ENCODE data around the gene CCL14. TPM values are rescaled to one million over a fixed set of nuclear protein-coding genes. Genes with fewer than 3 reads are reported as not detected.

CCL14 gene
- total and polyA plus RNA-seq, 2 of the 13 experiments (the other 11 are each of a cell fraction or from before 2014, with no cell fraction given), result 1.1 to 1.7 TPM

DNA sequence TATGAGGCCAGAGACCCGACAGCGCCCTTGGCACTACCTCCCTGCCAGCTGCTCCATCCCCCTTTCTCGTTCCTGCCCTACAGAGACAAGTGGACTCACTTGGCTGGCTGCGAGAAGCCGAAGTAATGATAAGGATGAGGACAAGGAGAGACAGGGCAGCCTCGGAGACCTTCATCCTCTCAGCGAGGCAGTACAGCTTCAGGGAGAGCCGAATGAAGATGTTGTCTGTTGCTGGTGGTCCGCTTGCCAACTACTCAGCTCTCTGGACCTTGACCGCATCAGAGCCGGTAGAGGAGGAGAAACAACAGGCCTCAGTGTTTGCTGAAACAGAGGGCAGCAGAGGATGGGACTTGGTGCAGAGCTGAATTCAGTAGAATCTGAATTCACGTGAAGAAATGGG lies 5.3 kb downstream of the CCL14 start, which contains the start of gene CCL16 (continued):
- TF ChIP-seq ARNT2 (CRISPR knock-in tag; IDR thresholded peaks at IDR 0.05; ENCODE audit: low read depth) (no peak), HNF4G (IDR thresholded peaks at IDR 0.05; ENCODE audit: borderline replicate concordance, low read depth, low read length) (peak; percentile 76), HNF4G (CRISPR knock-in tag; IDR thresholded peaks at IDR 0.05; ENCODE audit: borderline replicate concordance, low read depth) (no peak; the same call in 1 of the 2 replicates), ZFY (CRISPR knock-in tag; IDR thresholded peaks at IDR 0.05) (peak; percentile 48), NCOA2 (CRISPR knock-in tag; IDR thresholded peaks at IDR 0.05) (0 out of 2 replicates have a peak, but pooled peaks have one; percentile 10), ZNF598 (CRISPR knock-in tag; IDR thresholded peaks at IDR 0.05; ENCODE audit: borderline replicate concordance) (0 out of 2 replicates have a peak, but pooled peaks have one; percentile 55), ZBTB7B (CRISPR knock-in tag; IDR thresholded peaks at IDR 0.05) (peak; percentile 76), NR2F6 (IDR thresholded peaks at IDR 0.05) (no peak), NR2F6 (CRISPR knock-in tag; IDR thresholded peaks at IDR 0.05) (peak; percentile 46; the same call in 1 of the 2 replicates), SRY (CRISPR knock-in tag; IDR thresholded peaks at IDR 0.05) (0 out of 2 replicates have a peak, but pooled peaks have one; percentile 36), NR2F1 (CRISPR knock-in tag; IDR thresholded peaks at IDR 0.05) (0 out of 4 replicates have a peak, but pooled peaks of 1 of the 2 experiments have one; percentile 18), CEBPB (IDR thresholded peaks at IDR 0.05; ENCODE audit: borderline replicate concordance, low read depth, low read length) (no peak), GATAD2A (CRISPR knock-in tag; IDR thresholded peaks at IDR 0.05) (no peak), FLYWCH1 (CRISPR knock-in tag; IDR thresholded peaks at IDR 0.05) (no peak), ZBTB38 (CRISPR knock-in tag; IDR thresholded peaks at IDR 0.05) (peak; percentile 58; the same call in 1 of the 2 replicates), EP300 (IDR thresholded peaks at IDR 0.05; ENCODE audit: low read depth in 2 of 2, low read length in 2 of 2) (0 out of 4 replicates have a peak, but pooled peaks of 1 of the 2 experiments have one; percentile 48), EP300 (CRISPR knock-in tag; IDR thresholded peaks at IDR 0.05; ENCODE audit: borderline replicate concordance) (no peak), SOX13 (IDR thresholded peaks at IDR 0.05) (no peak), SOX13 (CRISPR knock-in tag; conservative IDR thresholded peaks at IDR 0.05 in 1 of 2, IDR thresholded peaks at IDR 0.05 in 1 of 2) (peak in 1 of 2 experiments; percentile 34; a peak in 1 of 4 replicates)
- TF ChIP-seq, protein P1, sequence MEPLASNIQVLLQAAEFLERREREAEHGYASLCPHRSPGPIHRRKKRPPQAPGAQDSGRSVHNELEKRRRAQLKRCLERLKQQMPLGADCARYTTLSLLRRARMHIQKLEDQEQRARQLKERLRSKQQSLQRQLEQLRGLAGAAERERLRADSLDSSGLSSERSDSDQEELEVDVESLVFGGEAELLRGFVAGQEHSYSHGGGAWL (CRISPR knock-in tag; IDR thresholded peaks at IDR 0.05), result 0 out of 2 replicates have a peak, but pooled peaks have one; percentile 3
- TF ChIP-seq, protein P2, sequence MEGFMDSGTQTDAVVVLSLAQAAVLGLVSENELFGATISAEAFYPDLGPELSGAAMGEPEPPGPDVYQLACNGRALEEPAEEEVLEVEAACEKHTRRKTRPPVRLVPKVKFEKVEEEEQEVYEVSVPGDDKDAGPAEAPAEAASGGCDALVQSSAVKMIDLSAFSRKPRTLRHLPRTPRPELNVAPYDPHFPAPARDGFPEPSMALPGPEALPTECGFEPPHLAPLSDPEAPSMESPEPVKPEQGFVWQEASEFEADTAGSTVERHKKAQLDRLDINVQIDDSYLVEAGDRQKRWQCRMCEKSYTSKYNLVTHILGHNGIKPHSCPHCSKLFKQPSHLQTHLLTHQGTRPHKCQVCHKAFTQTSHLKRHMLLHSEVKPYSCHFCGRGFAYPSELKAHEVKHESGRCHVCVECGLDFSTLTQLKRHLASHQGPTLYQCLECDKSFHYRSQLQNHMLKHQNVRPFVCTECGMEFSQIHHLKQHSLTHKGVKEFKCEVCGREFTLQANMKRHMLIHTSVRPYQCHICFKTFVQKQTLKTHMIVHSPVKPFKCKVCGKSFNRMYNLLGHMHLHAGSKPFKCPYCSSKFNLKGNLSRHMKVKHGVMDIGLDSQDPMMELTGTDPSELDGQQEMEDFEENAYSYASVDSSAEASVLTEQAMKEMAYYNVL (CRISPR knock-in tag; IDR thresholded peaks at IDR 0.05; ENCODE audit: borderline replicate concordance), result 0 out of 2 replicates have a peak, but pooled peaks have one; percentile 14
- TF ChIP-seq, protein P3, sequence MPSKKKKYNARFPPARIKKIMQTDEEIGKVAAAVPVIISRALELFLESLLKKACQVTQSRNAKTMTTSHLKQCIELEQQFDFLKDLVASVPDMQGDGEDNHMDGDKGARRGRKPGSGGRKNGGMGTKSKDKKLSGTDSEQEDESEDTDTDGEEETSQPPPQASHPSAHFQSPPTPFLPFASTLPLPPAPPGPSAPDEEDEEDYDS (CRISPR knock-in tag; IDR thresholded peaks at IDR 0.05), result peak; percentile 34; the same call in 1 of the 2 replicates
- TF ChIP-seq, protein P4, sequence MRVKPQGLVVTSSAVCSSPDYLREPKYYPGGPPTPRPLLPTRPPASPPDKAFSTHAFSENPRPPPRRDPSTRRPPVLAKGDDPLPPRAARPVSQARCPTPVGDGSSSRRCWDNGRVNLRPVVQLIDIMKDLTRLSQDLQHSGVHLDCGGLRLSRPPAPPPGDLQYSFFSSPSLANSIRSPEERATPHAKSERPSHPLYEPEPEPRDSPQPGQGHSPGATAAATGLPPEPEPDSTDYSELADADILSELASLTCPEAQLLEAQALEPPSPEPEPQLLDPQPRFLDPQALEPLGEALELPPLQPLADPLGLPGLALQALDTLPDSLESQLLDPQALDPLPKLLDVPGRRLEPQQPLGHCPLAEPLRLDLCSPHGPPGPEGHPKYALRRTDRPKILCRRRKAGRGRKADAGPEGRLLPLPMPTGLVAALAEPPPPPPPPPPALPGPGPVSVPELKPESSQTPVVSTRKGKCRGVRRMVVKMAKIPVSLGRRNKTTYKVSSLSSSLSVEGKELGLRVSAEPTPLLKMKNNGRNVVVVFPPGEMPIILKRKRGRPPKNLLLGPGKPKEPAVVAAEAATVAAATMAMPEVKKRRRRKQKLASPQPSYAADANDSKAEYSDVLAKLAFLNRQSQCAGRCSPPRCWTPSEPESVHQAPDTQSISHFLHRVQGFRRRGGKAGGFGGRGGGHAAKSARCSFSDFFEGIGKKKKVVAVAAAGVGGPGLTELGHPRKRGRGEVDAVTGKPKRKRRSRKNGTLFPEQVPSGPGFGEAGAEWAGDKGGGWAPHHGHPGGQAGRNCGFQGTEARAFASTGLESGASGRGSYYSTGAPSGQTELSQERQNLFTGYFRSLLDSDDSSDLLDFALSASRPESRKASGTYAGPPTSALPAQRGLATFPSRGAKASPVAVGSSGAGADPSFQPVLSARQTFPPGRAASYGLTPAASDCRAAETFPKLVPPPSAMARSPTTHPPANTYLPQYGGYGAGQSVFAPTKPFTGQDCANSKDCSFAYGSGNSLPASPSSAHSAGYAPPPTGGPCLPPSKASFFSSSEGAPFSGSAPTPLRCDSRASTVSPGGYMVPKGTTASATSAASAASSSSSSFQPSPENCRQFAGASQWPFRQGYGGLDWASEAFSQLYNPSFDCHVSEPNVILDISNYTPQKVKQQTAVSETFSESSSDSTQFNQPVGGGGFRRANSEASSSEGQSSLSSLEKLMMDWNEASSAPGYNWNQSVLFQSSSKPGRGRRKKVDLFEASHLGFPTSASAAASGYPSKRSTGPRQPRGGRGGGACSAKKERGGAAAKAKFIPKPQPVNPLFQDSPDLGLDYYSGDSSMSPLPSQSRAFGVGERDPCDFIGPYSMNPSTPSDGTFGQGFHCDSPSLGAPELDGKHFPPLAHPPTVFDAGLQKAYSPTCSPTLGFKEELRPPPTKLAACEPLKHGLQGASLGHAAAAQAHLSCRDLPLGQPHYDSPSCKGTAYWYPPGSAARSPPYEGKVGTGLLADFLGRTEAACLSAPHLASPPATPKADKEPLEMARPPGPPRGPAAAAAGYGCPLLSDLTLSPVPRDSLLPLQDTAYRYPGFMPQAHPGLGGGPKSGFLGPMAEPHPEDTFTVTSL (CRISPR knock-in tag; IDR thresholded peaks at IDR 0.05; ENCODE audit: borderline replicate concordance), result 0 out of 2 replicates have a peak, but pooled peaks have one; percentile 3
